ENCODE results near the gene LASP1NB.
A peak's percentile ranks its signal among the peaks of the same experiment; 100 is the strongest.

LASP1NB gene

DNA sequence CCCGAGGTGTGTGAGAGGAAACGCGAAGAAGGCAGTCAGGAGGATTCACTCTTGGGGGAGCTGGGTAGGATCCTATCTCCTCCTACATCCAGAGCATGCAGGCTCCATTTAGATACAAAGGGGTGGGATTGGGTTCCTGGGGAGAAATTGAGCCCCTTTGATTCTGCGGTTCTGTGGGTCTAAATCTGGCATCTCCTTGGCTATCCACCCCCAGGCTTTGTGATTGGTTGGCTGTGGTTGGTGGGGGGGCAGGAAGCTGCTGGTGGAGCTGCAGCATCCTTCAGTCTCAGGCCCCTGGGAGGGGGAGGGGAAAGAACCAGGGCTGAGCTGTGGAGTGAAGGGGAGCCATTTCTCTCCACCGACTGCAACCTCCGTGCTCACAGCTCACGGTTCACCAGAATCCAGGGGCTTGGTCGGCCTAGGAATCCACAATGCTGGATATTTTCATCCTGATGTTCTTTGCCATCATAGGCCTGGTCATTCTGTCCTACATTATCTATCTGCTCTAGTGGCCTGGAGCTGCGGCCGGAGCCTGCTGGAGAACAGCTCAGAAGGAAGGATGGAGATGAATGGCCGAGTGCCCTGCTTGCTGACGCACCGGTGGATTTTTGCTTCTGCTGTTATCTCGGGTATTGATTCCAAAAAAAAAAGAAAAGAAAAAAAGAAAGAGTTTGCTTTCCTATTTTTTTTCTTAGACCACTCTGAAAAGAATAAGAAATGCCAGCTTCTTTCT, at the start of gene LASP1NB:
LASP1NB (plus strand) TSS at position 352 of the 733 bp plus-strand sequence.
- H3K27me3 Mint-ChIP-seq, result no peaks in the 10 kb centered on the region
- ChIA-PET CTCF (interaction anchor here (0.6 to 2.7 kb wide), 15 partner anchors 8 to 71 kb away, joined by 3 to 9 read pairs (median 3); partner anchors contain the start of gene RPL23), POLR2A (interaction anchor here (1.1 kb wide), 1 partner anchor 28 kb away, joined by 3 read pairs; no protein-coding TSS in a partner anchor)
- intact Hi-C loops (cut with DNase I, micrococcal nuclease), result no loop called here
- H3K27ac Mint-ChIP-seq, result peak within 1 kb of the TSS; percentile 38
- H3K36me3 Mint-ChIP-seq (ENCODE audit: low read depth), result no peaks in the 10 kb centered on the region
- H3K9me3 Mint-ChIP-seq (ENCODE audit: low read depth), result no peaks in the 10 kb centered on the region
- ATAC-seq (peak; percentile 37), DNase-seq (peak; percentile 73)
- H3K4me1 Mint-ChIP-seq, result peaks cover 43% of the 10 kb centered on the region
- H3K4me3 Mint-ChIP-seq, result peak within 1 kb of the TSS; percentile 3

DNA sequence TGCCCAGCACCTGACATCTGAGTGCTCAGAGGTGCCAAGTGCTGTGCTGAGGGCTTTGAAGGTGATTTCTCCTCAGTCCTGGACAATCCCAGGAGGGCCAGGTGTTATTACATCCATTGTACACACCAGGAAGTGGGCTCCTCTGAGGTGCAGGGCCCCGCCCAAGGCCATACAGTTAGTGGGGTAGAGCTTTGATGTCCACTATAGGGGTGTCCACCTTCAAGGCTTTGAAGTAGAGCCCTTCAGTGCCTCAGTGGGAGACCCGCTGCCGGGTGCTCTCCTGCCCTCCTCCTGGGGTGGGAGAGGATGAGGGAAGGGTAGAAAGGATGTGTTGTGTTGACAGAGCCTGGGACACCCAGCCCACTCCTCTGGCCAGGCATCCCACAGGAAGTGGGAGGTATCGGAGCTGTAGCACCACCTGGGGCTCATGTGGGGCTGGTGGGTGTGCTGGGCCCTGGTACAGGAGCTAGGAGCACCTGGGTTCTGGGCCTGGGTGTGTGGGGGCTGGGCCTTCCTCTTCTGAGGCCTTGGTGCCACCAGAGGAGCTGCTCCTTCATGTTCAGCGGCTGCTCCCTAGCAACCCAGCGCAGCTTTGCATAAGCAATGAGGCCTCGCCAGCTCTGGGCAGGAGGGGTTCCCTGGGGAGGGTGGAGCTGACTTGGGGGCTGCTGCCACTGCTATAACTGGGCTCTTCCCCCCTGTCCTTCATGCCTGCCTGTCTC, 48.1 kb upstream of the LASP1NB start:
- Mint-ChIP-seq H3K27ac (peak overlapping the region; percentile 65), H3K36me3 (ENCODE audit: low read depth) (peaks cover 42% of the 10 kb centered on the region), H3K4me3 (peak overlapping the region; percentile 6), H3K4me1 (peaks cover 93% of the 10 kb centered on the region), H3K9me3 (ENCODE audit: low read depth) (no peaks in the 10 kb centered on the region), H3K27me3 (no peaks in the 10 kb centered on the region)
- ATAC-seq (peak; percentile 57), DNase-seq (peak; percentile 59)
- ChIA-PET POLR2A (interaction anchor here (0.6 to 1.1 kb wide), 2 partner anchors 9 to 21 kb away, joined by 4 to 7 read pairs; no protein-coding TSS in a partner anchor), CTCF (interaction anchor here (0.5 to 1.3 kb wide), 5 partner anchors 8 to 290 kb away, joined by 3 to 4 read pairs (median 3); no protein-coding TSS in a partner anchor)
- intact Hi-C loops (cut with DNase I, micrococcal nuclease), result no loop called here

DNA sequence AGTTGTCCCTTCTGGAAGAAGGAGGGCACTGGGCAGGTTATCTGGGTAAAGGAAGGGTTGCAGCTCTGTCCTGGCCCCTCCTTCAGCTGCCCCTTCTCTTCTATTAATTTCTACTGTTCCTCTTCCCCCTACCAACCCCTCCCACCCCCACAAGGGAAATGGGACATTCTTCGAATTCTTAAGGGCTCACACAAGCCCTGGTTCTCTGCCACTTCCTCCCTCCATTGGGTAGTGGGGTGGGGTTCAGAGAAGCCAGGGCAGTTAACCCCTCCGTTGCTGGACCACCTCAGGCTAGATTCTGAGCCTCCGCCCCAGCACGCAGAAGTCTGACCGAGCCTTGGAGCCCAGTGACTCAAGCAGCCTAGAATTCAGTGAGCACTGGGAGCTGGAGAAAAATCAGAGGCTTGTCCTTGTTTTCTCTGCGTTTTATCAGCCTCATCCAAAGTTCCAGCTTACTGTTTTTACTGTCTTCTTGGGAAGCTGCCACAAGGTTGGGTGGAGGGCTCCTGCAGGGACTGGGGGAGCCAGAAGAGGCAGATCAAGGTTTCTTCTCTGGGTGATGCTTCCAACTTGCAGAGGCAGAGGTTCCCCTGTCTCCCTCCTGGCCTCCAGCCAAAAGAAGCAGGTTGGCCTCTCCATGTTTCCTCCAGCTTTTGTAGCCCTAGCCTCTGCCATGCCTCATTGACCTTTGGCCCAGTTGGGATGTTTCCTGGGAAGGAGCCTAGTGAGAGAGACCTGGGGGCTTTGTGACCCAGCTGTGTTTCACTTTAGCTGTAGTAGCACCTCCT, 45.3 kb upstream of the LASP1NB start:
- no peak for DNase-seq
- H3K4me1 Mint-ChIP-seq, result peaks cover 90% of the 10 kb centered on the region
- no peaks in the 10 kb centered on the region for H3K9me3 Mint-ChIP-seq (ENCODE audit: low read depth)
- no peak overlapping the region for H3K4me3 Mint-ChIP-seq
- intact Hi-C loops (cut with DNase I, micrococcal nuclease), result no loop called here
- no peak for ATAC-seq
- no peaks in the 10 kb centered on the region for H3K27me3 Mint-ChIP-seq
- CTCF ChIA-PET, result interaction anchor here (1.5 to 1.9 kb wide), 2 partner anchors 12 to 21 kb away, joined by 4 to 6 read pairs; no protein-coding TSS in a partner anchor
- peaks cover 58% of the 10 kb centered on the region for H3K36me3 Mint-ChIP-seq (ENCODE audit: low read depth)
- peak overlapping the region; percentile 75 for H3K27ac Mint-ChIP-seq
- POLR2A ChIA-PET, result no interaction called here

DNA sequence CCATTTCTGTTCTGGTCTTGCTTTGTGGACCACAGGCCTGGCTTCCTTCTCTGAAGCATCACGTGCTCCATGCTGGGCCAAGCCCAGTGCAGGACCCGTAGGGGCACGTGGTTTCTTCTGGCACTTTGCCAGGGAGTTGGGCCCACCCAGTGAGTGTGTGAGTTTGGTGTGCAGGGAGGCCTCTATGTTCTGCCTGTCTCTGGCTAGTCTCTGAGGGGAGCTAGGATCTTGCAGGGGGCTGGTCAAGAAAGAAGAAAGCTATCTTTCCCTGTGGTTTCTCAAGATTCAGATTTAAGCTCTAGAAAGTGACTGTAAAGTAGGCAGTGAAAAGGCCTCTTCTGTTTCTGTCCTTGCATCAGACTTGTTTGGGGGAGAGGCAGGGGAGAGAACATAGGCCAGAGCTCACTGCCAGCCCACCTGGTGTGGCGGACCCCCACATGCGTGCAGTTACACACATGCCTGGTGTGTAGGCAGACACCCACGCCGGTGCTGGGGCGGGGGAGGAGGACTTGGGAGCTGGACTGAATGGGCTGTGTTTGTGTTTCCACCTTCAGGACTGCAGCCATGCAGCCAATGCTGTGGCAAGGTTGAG, 43.7 kb upstream of the LASP1NB start:
- H3K27ac Mint-ChIP-seq, result peak overlapping the region; percentile 88
- DNase-seq, result peak; percentile 74
- H3K4me3 Mint-ChIP-seq, result peak overlapping the region; percentile 31
- no peaks in the 10 kb centered on the region for H3K9me3 Mint-ChIP-seq (ENCODE audit: low read depth)
- ATAC-seq, result peak; percentile 42
- POLR2A ChIA-PET, result interaction anchor here (0.6 to 1.0 kb wide), 2 partner anchors 9 to 13 kb away, joined by 3 to 5 read pairs; no protein-coding TSS in a partner anchor
- H3K27me3 Mint-ChIP-seq, result no peaks in the 10 kb centered on the region
- CTCF ChIA-PET, result interaction anchor here (0.6 to 2.5 kb wide), 13 partner anchors 10 to 1015 kb away, joined by 3 to 8 read pairs (median 3); partner anchors contain the start of genes LASP1, LASP1NB and PIP4K2B
- intact Hi-C loops (cut with DNase I, micrococcal nuclease), result loop anchor here in 1 of 2 experiments (1.0 kb wide), 1 partner anchor 10 kb away; no protein-coding TSS in a partner anchor
- peaks cover 91% of the 10 kb centered on the region for H3K4me1 Mint-ChIP-seq
- H3K36me3 Mint-ChIP-seq (ENCODE audit: low read depth), result peaks cover 61% of the 10 kb centered on the region

DNA sequence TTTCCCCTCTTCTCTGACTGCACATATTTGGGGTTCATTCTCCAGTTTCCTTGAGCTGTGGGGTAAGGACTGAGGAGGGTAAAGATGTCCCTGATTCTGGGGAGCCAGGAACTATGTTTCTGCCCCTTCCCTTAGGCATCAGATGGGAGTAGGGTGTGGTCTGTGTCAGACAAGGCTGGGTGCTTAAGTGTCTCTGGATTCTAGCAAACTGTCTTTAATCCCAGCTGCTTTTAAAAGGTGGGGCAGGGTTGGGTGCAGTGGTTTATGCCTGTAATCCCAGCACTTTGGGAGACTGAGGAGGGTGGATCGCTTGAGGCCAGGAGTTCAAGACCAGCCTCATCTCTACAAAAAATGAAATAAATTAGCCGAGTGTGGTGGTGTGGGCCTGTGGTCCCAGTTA, 42.5 kb upstream of the LASP1NB start:
- ATAC-seq, result no peak
- peak overlapping the region; percentile 67 for H3K4me3 Mint-ChIP-seq
- H3K27me3 Mint-ChIP-seq, result no peaks in the 10 kb centered on the region
- intact Hi-C loops (cut with DNase I, micrococcal nuclease), result no loop called here
- H3K9me3 Mint-ChIP-seq (ENCODE audit: low read depth), result no peaks in the 10 kb centered on the region
- CTCF ChIA-PET, result interaction anchor here (1.0 to 2.5 kb wide), 3 partner anchors 13 to 282 kb away, joined by 3 to 8 read pairs (median 3); partner anchors contain the start of gene LASP1
- peak overlapping the region; percentile 88 for H3K27ac Mint-ChIP-seq
- DNase-seq, result no peak
- POLR2A ChIA-PET, result no interaction called here
- H3K4me1 Mint-ChIP-seq, result peaks cover 90% of the 10 kb centered on the region
- peaks cover 60% of the 10 kb centered on the region for H3K36me3 Mint-ChIP-seq (ENCODE audit: low read depth)

DNA sequence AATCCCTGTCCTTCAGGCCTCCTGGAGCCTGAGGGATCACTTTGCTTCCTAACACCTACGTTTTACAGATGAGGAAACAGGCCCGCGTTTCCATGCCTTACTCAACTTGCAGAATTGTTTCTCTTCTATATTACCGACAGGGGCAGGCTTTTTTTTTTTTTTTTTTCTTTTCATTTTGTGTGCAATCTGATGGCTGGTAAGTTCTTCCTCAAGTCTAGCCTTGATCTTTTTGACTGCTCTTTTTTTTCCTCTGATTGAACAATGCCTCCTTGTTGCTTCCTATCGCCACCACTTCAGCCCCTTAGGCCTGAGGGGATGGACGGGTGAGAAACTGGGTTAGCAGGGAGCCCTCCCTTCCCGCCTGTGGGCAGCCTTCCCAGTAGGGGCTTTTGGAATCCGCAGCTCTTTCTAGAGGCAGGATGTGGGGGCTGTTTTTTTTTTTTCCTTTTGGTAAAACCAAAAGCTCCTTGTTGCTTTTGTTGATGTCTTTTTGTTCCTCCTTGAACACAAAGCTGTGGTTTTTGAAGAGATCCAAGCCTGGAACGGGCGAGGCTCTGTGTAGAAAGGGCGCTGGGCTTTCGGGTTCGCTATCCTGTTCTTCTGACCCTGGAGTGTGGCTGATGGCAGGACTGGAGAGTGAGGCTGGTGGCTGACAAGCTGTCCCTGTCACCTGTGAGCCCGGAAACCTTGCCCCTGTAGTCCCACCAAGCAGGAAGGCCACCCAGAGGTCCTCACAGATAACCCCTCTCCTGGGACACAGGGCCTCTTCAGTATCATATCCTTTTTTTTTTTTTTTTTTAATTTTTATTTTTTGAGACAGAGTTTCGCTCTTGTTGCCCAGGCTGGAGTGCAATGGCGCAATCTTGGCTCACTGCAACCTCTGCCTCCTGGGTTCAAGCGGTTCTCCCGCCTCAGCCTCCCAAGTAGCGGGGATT, 41.6 kb upstream of the LASP1NB start:
- no peaks in the 10 kb centered on the region for H3K27me3 Mint-ChIP-seq
- peak; percentile 42 for ATAC-seq
- ChIA-PET POLR2A (interaction anchor here (0.6 to 1.4 kb wide), 3 partner anchors 8 to 13 kb away, joined by 3 to 5 read pairs (median 4); no protein-coding TSS in a partner anchor), CTCF (interaction anchor here (0.6 to 2.5 kb wide), 4 partner anchors 10 to 99 kb away, joined by 3 to 8 read pairs (median 6); partner anchors contain the start of gene LASP1)
- H3K27ac Mint-ChIP-seq, result peak overlapping the region; percentile 94
- peak overlapping the region; percentile 67 for H3K4me3 Mint-ChIP-seq
- peaks cover 55% of the 10 kb centered on the region for H3K36me3 Mint-ChIP-seq (ENCODE audit: low read depth)
- DNase-seq, result peak; percentile 45
- peaks cover 88% of the 10 kb centered on the region for H3K4me1 Mint-ChIP-seq
- intact Hi-C loops (cut with DNase I, micrococcal nuclease), result no loop called here
- no peaks in the 10 kb centered on the region for H3K9me3 Mint-ChIP-seq (ENCODE audit: low read depth)

DNA sequence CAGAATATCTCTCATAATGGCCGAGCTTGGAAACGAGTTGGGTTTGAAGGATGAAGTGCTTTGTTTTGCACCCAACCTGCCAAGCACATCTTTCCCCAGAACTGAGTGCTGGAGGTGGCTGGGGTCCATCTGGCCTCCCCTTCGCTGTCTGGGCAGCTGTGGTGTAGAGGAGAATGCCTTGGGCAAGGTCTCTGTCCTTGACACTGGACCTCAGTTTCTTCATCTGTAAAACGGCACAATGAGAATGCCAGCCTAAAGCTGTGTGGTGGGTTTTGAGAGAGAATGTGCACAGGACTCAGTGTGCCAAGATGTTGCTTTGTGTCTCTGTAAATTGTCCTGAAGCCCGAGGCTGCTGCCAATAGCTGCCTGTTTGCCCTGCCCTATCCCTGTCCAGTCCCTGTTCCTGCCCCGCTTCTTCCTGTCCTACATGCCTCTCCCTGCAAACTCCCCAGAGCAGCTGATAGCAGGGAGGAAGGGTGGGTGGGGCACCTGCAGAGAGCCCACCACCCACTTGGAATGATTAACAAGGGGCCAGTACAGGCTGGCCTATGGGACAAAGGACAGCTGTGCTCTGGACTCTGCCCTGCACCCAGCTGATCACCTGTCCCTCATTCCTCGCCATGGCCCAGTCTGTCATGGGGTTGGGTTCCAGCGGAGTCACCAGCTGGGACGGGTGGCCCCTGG, 40.2 kb upstream of the LASP1NB start:
- CTCF ChIA-PET, result interaction anchor here (0.5 to 2.3 kb wide), 7 partner anchors 8 to 1382 kb away, joined by 3 to 10 read pairs (median 3); partner anchors contain the start of gene LASP1
- Mint-ChIP-seq H3K36me3 (ENCODE audit: low read depth) (peaks cover 54% of the 10 kb centered on the region), H3K9me3 (ENCODE audit: low read depth) (no peaks in the 10 kb centered on the region), H3K4me3 (no peak overlapping the region), H3K27me3 (no peaks in the 10 kb centered on the region), H3K27ac (peak overlapping the region; percentile 65), H3K4me1 (peaks cover 90% of the 10 kb centered on the region)
- intact Hi-C loops (cut with DNase I, micrococcal nuclease), result no loop called here
- DNase-seq, result no peak
- POLR2A ChIA-PET, result interaction anchor here (1.4 kb wide), 1 partner anchor 14 kb away, joined by 4 read pairs; no protein-coding TSS in a partner anchor
- no peak for ATAC-seq

DNA sequence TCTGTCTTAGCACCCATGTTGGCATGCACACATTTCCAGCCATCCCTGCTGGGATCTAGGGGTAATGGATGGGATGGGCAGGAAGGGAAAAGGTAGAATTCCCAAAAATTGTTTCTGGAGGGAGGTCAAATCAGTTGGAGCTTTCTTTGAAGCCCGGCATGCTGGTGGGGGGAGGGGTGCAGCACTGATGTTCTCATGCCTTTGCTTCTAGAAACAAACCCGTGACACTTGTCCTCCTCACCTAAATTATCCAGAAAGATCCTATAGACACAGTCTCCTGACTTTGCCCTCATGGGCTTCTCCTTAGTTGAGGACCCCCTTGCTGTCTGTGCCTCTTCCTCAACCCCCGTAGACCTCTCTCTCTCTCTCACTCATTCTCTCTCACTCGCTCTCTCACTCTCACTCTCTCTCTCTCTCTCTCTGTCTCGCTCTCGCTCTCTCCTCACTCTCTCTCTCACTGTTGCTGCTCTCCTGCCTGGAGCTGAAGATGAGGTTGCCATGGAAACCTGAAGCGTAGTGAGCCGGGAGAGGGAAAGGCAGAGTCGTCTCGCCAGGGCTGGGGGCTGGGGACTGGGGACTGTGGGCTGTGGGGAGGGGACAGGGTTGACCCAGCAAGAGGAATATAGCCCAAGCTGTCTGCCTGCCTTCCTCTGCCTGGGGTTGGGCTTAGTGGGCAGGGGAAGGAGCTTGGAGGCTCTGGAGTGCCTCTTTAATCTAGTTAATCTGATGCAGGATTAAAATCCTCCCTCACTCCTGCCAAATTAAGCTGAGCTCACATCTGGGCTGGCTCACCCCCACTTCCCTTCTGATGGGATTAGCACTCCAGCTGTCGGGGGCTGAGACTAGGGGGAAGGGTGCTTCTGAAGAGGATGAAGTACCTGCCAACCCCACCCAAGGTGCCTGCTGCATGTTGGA, 39.4 kb upstream of the LASP1NB start:
- Mint-ChIP-seq H3K27me3 (no peaks in the 10 kb centered on the region), H3K27ac (peak overlapping the region; percentile 26), H3K9me3 (ENCODE audit: low read depth) (no peaks in the 10 kb centered on the region), H3K4me1 (peaks cover 90% of the 10 kb centered on the region), H3K36me3 (ENCODE audit: low read depth) (peaks cover 55% of the 10 kb centered on the region), H3K4me3 (peak overlapping the region; percentile 0)
- ChIA-PET CTCF (interaction anchor here (0.5 to 2.3 kb wide), 8 partner anchors 9 to 1383 kb away, joined by 3 to 10 read pairs (median 3); partner anchors contain the start of gene LASP1), POLR2A (interaction anchor here (0.7 to 1.0 kb wide), 2 partner anchors 8 to 17 kb away, joined by 3 to 7 read pairs; partner anchors contain the start of gene LASP1)
- ATAC-seq, result no peak
- DNase-seq, result no peak
- intact Hi-C loops (cut with DNase I, micrococcal nuclease), result no loop called here

Data from activated CD4-positive, alpha-beta T cell treated with anti-CD3 and anti-CD28 coated beads for 36 hours (primary cell).